ENCODE data around the gene MRPS25.

DNA sequence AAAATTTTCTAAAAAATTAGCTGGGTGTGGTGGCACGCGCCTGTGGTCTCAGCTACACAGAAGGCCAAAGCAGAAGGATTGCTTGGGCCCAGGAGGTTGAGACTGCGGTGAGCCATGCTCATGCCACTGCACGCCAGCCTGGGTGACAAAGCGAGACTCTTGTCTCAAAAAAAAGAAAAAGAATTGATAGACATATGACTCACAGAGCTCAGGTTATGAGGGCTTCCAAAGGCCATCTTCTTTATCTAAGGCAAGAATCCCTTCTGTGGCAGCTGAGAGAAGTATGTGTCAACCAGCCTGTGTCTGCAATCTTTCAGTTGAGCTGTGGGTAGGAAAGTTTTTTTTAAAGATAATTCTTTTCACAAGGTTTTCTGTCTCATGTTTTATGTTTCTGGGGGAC lies 53.9 kb downstream of the MRPS25 start:
- no peak for TF ChIP-seq POLR2A (IDR thresholded peaks at IDR 0.05)
- TF ChIP-seq, protein P1, sequence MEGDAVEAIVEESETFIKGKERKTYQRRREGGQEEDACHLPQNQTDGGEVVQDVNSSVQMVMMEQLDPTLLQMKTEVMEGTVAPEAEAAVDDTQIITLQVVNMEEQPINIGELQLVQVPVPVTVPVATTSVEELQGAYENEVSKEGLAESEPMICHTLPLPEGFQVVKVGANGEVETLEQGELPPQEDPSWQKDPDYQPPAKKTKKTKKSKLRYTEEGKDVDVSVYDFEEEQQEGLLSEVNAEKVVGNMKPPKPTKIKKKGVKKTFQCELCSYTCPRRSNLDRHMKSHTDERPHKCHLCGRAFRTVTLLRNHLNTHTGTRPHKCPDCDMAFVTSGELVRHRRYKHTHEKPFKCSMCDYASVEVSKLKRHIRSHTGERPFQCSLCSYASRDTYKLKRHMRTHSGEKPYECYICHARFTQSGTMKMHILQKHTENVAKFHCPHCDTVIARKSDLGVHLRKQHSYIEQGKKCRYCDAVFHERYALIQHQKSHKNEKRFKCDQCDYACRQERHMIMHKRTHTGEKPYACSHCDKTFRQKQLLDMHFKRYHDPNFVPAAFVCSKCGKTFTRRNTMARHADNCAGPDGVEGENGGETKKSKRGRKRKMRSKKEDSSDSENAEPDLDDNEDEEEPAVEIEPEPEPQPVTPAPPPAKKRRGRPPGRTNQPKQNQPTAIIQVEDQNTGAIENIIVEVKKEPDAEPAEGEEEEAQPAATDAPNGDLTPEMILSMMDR (IDR thresholded peaks at IDR 0.05), result no peak
- TF ChIP-seq EP300 (IDR thresholded peaks at IDR 0.05; ENCODE audit: low read depth), result no peak
